LNCaP clone FGC (cell line): ENCODE data around the gene CD300LF.

Experiments used
- DNase-seq: peaks from one replicate; pipeline ENCODE4 v3.0.0-alpha.2; 2011; ENCODE audit warnings: low read depth
- H3K4me3 ChIP-seq: 2 replicates; pipeline ENCODE4 v1.5.1; 2011; ENCODE audit warnings: mild to moderate bottlenecking, low read depth, low read length, control low read depth
- TF ChIP-seq, protein P1 (sequence below): IDR thresholded peaks from 2 replicates; pipeline ENCODE4 v1.5.1; 2012; ENCODE audit warnings: mild to moderate bottlenecking; ENCODE audit not compliant: control insufficient read depth, insufficient read depth; ENCODE audit errors: extremely low read depth

CD300LF gene

GRCh38 chr17:74720506-74720905 lies 7.8 kb upstream of the CD300LF start:
- no peak overlapping the region for H3K4me3 ChIP-seq
- no peak for DNase-seq
- TF ChIP-seq, protein P1, sequence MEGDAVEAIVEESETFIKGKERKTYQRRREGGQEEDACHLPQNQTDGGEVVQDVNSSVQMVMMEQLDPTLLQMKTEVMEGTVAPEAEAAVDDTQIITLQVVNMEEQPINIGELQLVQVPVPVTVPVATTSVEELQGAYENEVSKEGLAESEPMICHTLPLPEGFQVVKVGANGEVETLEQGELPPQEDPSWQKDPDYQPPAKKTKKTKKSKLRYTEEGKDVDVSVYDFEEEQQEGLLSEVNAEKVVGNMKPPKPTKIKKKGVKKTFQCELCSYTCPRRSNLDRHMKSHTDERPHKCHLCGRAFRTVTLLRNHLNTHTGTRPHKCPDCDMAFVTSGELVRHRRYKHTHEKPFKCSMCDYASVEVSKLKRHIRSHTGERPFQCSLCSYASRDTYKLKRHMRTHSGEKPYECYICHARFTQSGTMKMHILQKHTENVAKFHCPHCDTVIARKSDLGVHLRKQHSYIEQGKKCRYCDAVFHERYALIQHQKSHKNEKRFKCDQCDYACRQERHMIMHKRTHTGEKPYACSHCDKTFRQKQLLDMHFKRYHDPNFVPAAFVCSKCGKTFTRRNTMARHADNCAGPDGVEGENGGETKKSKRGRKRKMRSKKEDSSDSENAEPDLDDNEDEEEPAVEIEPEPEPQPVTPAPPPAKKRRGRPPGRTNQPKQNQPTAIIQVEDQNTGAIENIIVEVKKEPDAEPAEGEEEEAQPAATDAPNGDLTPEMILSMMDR = no peak

DNA sequence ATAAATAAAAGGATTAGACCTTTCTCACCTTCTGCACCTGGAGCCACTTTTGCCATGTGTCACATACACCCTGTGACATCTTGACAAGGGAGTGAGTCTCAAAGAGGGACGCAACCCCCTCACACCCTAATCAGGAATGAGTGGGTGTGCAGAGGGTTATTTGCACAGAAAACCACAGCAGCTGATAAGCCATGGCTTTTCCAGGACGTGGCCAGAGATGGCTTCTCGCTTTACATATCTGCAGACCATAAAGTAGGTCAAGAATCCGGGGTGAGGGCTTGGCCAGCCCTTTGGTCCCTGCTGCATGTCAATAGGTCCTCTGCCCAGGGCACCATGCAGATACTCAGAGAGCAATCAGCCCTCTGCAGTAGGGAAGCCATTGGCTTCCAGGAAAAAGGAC lies 2.4 kb upstream of the CD300LF start:
- DNase-seq = no peak
- TF ChIP-seq, protein P1 = no peak
- H3K4me3 ChIP-seq = no peak overlapping the region

DNA sequence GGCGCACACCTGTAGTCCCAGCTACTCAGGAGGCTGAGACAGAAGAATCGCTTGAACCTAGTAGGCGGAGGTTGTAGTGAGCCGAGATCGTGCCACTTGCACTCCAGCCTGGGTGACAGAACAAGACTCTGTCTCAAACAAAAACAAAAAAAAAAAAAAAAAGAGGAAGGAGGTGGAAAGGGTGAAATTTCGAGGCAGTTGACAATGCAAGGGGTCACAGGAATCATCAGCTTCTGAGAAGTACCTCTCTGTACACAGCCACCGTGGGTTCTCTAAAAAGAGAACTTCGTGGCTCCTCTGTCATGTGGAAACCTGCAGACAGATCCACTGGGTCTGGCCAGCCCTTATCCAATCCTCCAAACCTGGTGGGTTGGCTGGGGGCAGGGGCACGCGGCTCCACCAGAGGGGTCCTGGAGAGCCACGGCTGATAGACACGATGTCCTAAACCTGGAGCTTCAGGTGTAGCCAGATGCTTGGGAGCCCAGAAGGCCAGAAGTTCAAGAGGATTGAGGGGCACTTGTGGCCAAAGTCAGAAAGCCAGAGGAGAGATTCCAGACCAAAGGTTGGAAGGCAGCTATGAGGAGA lies 540 bp upstream of the CD300LF start:
- TF ChIP-seq, protein P1 = no peak
- H3K4me3 ChIP-seq = no peak overlapping the region
- no peak for DNase-seq

GRCh38 chr17:74712301-74712700 lies 422 bp downstream of the CD300LF start:
- DNase-seq = no peak
- TF ChIP-seq, protein P1 = no peak
- no peak overlapping the region for H3K4me3 ChIP-seq

GRCh38 chr17:74711058-74711824 lies 1.5 kb downstream of the CD300LF start:
- H3K4me3 ChIP-seq = no peak overlapping the region

GRCh38 chr17:74704544-74704943 lies 8.2 kb downstream of the CD300LF start:
- no peak for DNase-seq
- no peak overlapping the region for H3K4me3 ChIP-seq
- TF ChIP-seq, protein P1 = no peak

More at GRCh38 chr17:74711058-74711824, 1.5 kb downstream of the CD300LF start:
- DNase-seq = no peak
- TF ChIP-seq, protein P1 = no peak

- no peak for DNase-seq
- TF ChIP-seq, protein P1 = no peak
- no peak overlapping the region for H3K4me3 ChIP-seq
Observed at GRCh38 chr17:74703311-74703710, 9.4 kb downstream of the CD300LF start.
